ENCODE data around the gene CACNA1H. TPM values are rescaled to one million over a fixed set of nuclear protein-coding genes. Genes with fewer than 3 reads are reported as not detected.
"Not testable (repeated sequence)": the region's sequence is repeated elsewhere in the genome, so short reads cannot be mapped to it uniquely, and the experiment has no call there.

Gene CACNA1H
- total and polyA plus RNA-seq, 2 donors (not counting 3 experiments of a cell fraction or from before 2014, with no cell fraction given), result 0.03 TPM; not detected in 1

- H3K4me2 ChIP-seq (ENCODE audit: insufficient read depth, low read length); H3K9me1 ChIP-seq (replicated peaks; ENCODE audit: control insufficient read depth, extremely low read depth, insufficient read depth, low read length); DNase-seq (ENCODE audit: low read depth, low spot score); H3K9me3 ChIP-seq (replicated peaks; ENCODE audit: control insufficient read depth, insufficient read depth, low read length); H3K79me2 ChIP-seq (ENCODE audit: control insufficient read depth, insufficient read depth, low read length); H4K20me1 ChIP-seq (replicated peaks; ENCODE audit: control insufficient read depth, extremely low read depth, insufficient read depth, low read length); H2AFZ ChIP-seq (ENCODE audit: low read depth, low read length); BruUV-seq (replicated peaks); POLR2A ChIA-PET; H3K9ac ChIP-seq (replicated peaks; ENCODE audit: extremely low read depth, insufficient read depth, low read length); H3K4me1 ChIP-seq (ENCODE audit: control insufficient read depth, extremely low read depth, insufficient read depth, low read length); dilution Hi-C loops (cut with MboI; ENCODE audit: extremely low pct_ligation_motif_present, low sequenced_read_pairs); H3K27me3 ChIP-seq (ENCODE audit: control insufficient read depth in 2 of 2, insufficient read depth in 2 of 2, low read length in 2 of 2); CTCF ChIA-PET; intact Hi-C loops (cut with micrococcal nuclease); H3K36me3 ChIP-seq (ENCODE audit: control insufficient read depth in 2 of 2, extremely low read depth in 1 of 2, insufficient read depth in 2 of 2, low read length in 2 of 2); H3K4me3 ChIP-seq (replicated peaks in 1 of 3; ENCODE audit: insufficient read depth in 1 of 3, low read depth in 1 of 3, low read length in 3 of 3); FAIRE-seq; H3K27ac ChIP-seq (ENCODE audit: insufficient read depth, low read depth, low read length): not testable (repeated sequence)
Measured at GRCh38 chr16:1240436-1240835, 87.5 kb downstream of the CACNA1H start, which contains the start of gene TPSAB1. Gene TPSAB1, plus strand, starts transcription at chr16:1240705. Its CDS starts 234 bp downstream, at chr16:1240939.

GRCh38 chr16:1241081-1241480 lies 88.2 kb downstream of the CACNA1H start:
- dilution Hi-C loops (cut with MboI; ENCODE audit: extremely low pct_ligation_motif_present, low sequenced_read_pairs); H3K4me2 ChIP-seq (ENCODE audit: insufficient read depth, low read length); CTCF ChIA-PET; H3K9me1 ChIP-seq (replicated peaks; ENCODE audit: control insufficient read depth, extremely low read depth, insufficient read depth, low read length); DNase-seq (ENCODE audit: low read depth, low spot score); H3K79me2 ChIP-seq (ENCODE audit: control insufficient read depth, insufficient read depth, low read length); H3K9me3 ChIP-seq (replicated peaks; ENCODE audit: control insufficient read depth, insufficient read depth, low read length); H3K9ac ChIP-seq (replicated peaks; ENCODE audit: extremely low read depth, insufficient read depth, low read length); intact Hi-C loops (cut with micrococcal nuclease); H3K4me3 ChIP-seq (replicated peaks in 1 of 3; ENCODE audit: insufficient read depth in 1 of 3, low read depth in 1 of 3, low read length in 3 of 3); FAIRE-seq; BruUV-seq (replicated peaks); H2AFZ ChIP-seq (ENCODE audit: low read depth, low read length); H3K27ac ChIP-seq (ENCODE audit: insufficient read depth, low read depth, low read length); H3K4me1 ChIP-seq (ENCODE audit: control insufficient read depth, extremely low read depth, insufficient read depth, low read length); H4K20me1 ChIP-seq (replicated peaks; ENCODE audit: control insufficient read depth, extremely low read depth, insufficient read depth, low read length); H3K27me3 ChIP-seq (ENCODE audit: control insufficient read depth in 2 of 2, insufficient read depth in 2 of 2, low read length in 2 of 2); POLR2A ChIA-PET; H3K36me3 ChIP-seq (ENCODE audit: control insufficient read depth in 2 of 2, extremely low read depth in 1 of 2, insufficient read depth in 2 of 2, low read length in 2 of 2): not testable (repeated sequence)

GRCh38 chr16:1243363-1243762 lies 90.5 kb downstream of the CACNA1H start:
- H3K9me1 ChIP-seq (replicated peaks; ENCODE audit: control insufficient read depth, extremely low read depth, insufficient read depth, low read length); H3K4me1 ChIP-seq (ENCODE audit: control insufficient read depth, extremely low read depth, insufficient read depth, low read length); DNase-seq (ENCODE audit: low read depth, low spot score); H3K79me2 ChIP-seq (ENCODE audit: control insufficient read depth, insufficient read depth, low read length); dilution Hi-C loops (cut with MboI; ENCODE audit: extremely low pct_ligation_motif_present, low sequenced_read_pairs); CTCF ChIA-PET; H3K27me3 ChIP-seq (ENCODE audit: control insufficient read depth in 2 of 2, insufficient read depth in 2 of 2, low read length in 2 of 2); FAIRE-seq; H3K36me3 ChIP-seq (ENCODE audit: control insufficient read depth in 2 of 2, extremely low read depth in 1 of 2, insufficient read depth in 2 of 2, low read length in 2 of 2); H4K20me1 ChIP-seq (replicated peaks; ENCODE audit: control insufficient read depth, extremely low read depth, insufficient read depth, low read length); BruUV-seq (replicated peaks); H3K4me2 ChIP-seq (ENCODE audit: insufficient read depth, low read length); H3K9me3 ChIP-seq (replicated peaks; ENCODE audit: control insufficient read depth, insufficient read depth, low read length); intact Hi-C loops (cut with micrococcal nuclease); H3K4me3 ChIP-seq (replicated peaks in 1 of 3; ENCODE audit: insufficient read depth in 1 of 3, low read depth in 1 of 3, low read length in 3 of 3); POLR2A ChIA-PET; H3K27ac ChIP-seq (ENCODE audit: insufficient read depth, low read depth, low read length); H3K9ac ChIP-seq (replicated peaks; ENCODE audit: extremely low read depth, insufficient read depth, low read length); H2AFZ ChIP-seq (ENCODE audit: low read depth, low read length): not testable (repeated sequence)

- intact Hi-C loops (cut with micrococcal nuclease); H3K9ac ChIP-seq (replicated peaks; ENCODE audit: extremely low read depth, insufficient read depth, low read length); DNase-seq (ENCODE audit: low read depth, low spot score); CTCF ChIA-PET; H3K79me2 ChIP-seq (ENCODE audit: control insufficient read depth, insufficient read depth, low read length); FAIRE-seq; BruUV-seq (replicated peaks); H3K36me3 ChIP-seq (ENCODE audit: control insufficient read depth in 2 of 2, extremely low read depth in 1 of 2, insufficient read depth in 2 of 2, low read length in 2 of 2); H4K20me1 ChIP-seq (replicated peaks; ENCODE audit: control insufficient read depth, extremely low read depth, insufficient read depth, low read length); H3K4me1 ChIP-seq (ENCODE audit: control insufficient read depth, extremely low read depth, insufficient read depth, low read length); dilution Hi-C loops (cut with MboI; ENCODE audit: extremely low pct_ligation_motif_present, low sequenced_read_pairs); H3K27ac ChIP-seq (ENCODE audit: insufficient read depth, low read depth, low read length); H3K4me2 ChIP-seq (ENCODE audit: insufficient read depth, low read length); POLR2A ChIA-PET; H3K9me1 ChIP-seq (replicated peaks; ENCODE audit: control insufficient read depth, extremely low read depth, insufficient read depth, low read length); H3K9me3 ChIP-seq (replicated peaks; ENCODE audit: control insufficient read depth, insufficient read depth, low read length); H3K27me3 ChIP-seq (ENCODE audit: control insufficient read depth in 2 of 2, insufficient read depth in 2 of 2, low read length in 2 of 2); H3K4me3 ChIP-seq (replicated peaks in 1 of 3; ENCODE audit: insufficient read depth in 1 of 3, low read depth in 1 of 3, low read length in 3 of 3); H2AFZ ChIP-seq (ENCODE audit: low read depth, low read length): not testable (repeated sequence)
Measured at GRCh38 chr16:1243907-1244850, 91.3 kb downstream of the CACNA1H start.

Data from endothelial cell of umbilical vein (primary cell).